Adrenal gland (tissue), 5 donors: ENCODE data around the gene CNTN4.

Experiments used
- POLR2A ChIP-seq, 2 donors: fragments of 450-650 bp; IDR thresholded peaks; one replicate each; pipeline ENCODE4 v1.6.1; 2017; ENCODE audit warnings: antibody characterized with exemption in 2 of 2, mild to moderate bottlenecking in 2 of 2, moderate library complexity in 1 of 2
- TF ChIP-seq, protein P1 (sequence below), 6 experiments: fragments of 450-650 bp in 4 of 6; fragments of 200-600 bp in 2 of 6; sonication (generic) in 1 of 6; IDR thresholded peaks; 1 replicate in 5 of 6; 2 replicates in 1 of 6; pipeline versions ENCODE4 v1.5.1 to v1.8.0; 2016 to 2021; ENCODE audit warnings: antibody characterized with exemption in 6 of 6, mild to moderate bottlenecking in 2 of 6, moderate library complexity in 1 of 6
- donor health status: DM: no; HTN: no; CAD: no.

- TF ChIP-seq, protein P1, sequence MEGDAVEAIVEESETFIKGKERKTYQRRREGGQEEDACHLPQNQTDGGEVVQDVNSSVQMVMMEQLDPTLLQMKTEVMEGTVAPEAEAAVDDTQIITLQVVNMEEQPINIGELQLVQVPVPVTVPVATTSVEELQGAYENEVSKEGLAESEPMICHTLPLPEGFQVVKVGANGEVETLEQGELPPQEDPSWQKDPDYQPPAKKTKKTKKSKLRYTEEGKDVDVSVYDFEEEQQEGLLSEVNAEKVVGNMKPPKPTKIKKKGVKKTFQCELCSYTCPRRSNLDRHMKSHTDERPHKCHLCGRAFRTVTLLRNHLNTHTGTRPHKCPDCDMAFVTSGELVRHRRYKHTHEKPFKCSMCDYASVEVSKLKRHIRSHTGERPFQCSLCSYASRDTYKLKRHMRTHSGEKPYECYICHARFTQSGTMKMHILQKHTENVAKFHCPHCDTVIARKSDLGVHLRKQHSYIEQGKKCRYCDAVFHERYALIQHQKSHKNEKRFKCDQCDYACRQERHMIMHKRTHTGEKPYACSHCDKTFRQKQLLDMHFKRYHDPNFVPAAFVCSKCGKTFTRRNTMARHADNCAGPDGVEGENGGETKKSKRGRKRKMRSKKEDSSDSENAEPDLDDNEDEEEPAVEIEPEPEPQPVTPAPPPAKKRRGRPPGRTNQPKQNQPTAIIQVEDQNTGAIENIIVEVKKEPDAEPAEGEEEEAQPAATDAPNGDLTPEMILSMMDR (IDR thresholded peaks at IDR 0.05) = no peak
- TF ChIP-seq POLR2A (IDR thresholded peaks at IDR 0.05) = no peak
These were observed 271.7 kb downstream of the CNTN4 start for GRCh38 chr3:2370317-2370716.
